SK-N-SH treated with all-trans-retinoic acid at 6 μM for 48 hours (cell line): Measurements from ENCODE around the gene OR1I1.

Source experiments
- OSR1 ChIP-seq: fragments of 250-450 bp; sonication (Bioruptor Pico); IDR thresholded peaks from 2 replicates; pipeline ENCODE4 v1.8.0; 2022; ENCODE audit warnings: moderate library complexity, mild to moderate bottlenecking, inconsistent platforms
- TF ChIP-seq, protein P1 (sequence below): fragments of 250-450 bp; sonication (Bioruptor Pico); IDR thresholded peaks from 2 replicates; pipeline ENCODE4 v1.8.0; 2020; ENCODE audit warnings: mild to moderate bottlenecking, moderate library complexity, borderline replicate concordance

DNA sequence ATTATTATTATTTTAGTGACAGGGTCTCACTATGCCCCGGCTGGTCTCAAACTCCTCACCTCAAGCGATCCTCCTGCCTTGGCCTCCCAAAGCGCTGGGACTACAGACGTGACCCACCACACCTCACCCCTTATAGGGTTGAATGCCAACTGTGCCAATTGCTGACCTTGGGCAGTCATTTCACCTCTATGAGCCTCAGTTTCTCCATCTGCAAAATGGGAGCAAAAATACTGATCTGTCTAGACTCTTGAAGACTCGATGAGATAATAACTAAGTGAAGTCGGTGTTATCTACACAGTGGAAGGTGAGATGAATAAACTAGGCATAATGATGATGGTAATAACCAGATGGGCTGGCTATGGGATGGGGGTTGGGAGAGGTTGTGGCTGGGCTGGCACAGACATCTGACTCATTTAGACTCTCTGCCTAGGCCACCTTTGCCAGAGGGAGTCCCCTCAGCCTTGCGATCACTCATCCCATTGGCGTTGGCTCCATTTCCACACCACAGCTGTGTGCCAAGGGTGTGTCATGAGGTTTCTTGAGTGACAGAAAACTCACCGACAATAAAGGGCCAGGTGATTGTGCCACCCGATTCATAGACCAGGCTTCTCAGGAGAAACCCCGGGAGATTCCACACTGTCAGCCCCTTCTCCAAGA lies 33.0 kb upstream of the OR1I1 start, which contains the start of gene CASP14:
- TF ChIP-seq OSR1 (CRISPR knock-in tag): no peak
- TF ChIP-seq, protein P1, sequence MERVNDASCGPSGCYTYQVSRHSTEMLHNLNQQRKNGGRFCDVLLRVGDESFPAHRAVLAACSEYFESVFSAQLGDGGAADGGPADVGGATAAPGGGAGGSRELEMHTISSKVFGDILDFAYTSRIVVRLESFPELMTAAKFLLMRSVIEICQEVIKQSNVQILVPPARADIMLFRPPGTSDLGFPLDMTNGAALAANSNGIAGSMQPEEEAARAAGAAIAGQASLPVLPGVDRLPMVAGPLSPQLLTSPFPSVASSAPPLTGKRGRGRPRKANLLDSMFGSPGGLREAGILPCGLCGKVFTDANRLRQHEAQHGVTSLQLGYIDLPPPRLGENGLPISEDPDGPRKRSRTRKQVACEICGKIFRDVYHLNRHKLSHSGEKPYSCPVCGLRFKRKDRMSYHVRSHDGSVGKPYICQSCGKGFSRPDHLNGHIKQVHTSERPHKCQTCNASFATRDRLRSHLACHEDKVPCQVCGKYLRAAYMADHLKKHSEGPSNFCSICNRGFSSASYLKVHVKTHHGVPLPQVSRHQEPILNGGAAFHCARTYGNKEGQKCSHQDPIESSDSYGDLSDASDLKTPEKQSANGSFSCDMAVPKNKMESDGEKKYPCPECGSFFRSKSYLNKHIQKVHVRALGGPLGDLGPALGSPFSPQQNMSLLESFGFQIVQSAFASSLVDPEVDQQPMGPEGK (CRISPR knock-in tag): no peak
